PC-9 (cell line): ENCODE data around the gene SSNA1. TPM values are rescaled to one million over a fixed set of nuclear protein-coding genes. Genes with fewer than 3 reads are reported as not detected.

Experiments used
- BruUV-seq: library from RNA; stranded (reverse); fragments of 400-500 nt; replicated peaks from 2 replicates; lab custom pipeline; 2021; lab: Mats Ljungman, UMichigan
- CTCF ChIA-PET: fragments of 300-600 bp; sonication (Branson Sonifier 250); formaldehyde crosslinking; loops from one replicate; lab custom pipeline; 2022; ENCODE audit warnings: antibody characterized with exemption; lab: Charles Lee
- POLR2A ChIA-PET: fragments of 300-600 bp; sonication (Branson Sonifier 250); formaldehyde crosslinking; loops from one replicate; lab custom pipeline; 2022; ENCODE audit warnings: antibody characterized with exemption; ENCODE audit not compliant: unreplicated experiment; lab: Charles Lee
- DNase-seq, 2 experiments: peaks; one replicate each; pipeline versions ENCODE4 v3.0.0 to v3.0.0-alpha.2; 2015 to 2022; ENCODE audit warnings: mixed read lengths in 1 of 2
- H2AFZ ChIP-seq: fragments of 200-600 bp; sonication (generic); 2 replicates; pipeline ENCODE4 v1.8.1; 2017; ENCODE audit warnings: antibody characterized with exemption
- H3F3A ChIP-seq: fragments of 200-600 bp; sonication (generic); 2 replicates; pipeline ENCODE4 v1.8.1; 2017; ENCODE audit warnings: antibody characterized with exemption, mild to moderate bottlenecking, low read depth; ENCODE audit not compliant: insufficient read depth
- H3K27ac ChIP-seq: fragments of 200-600 bp; sonication (generic); 2 replicates; pipeline ENCODE4 v1.6.1; 2016; ENCODE audit warnings: mixed run types
- H3K27me3 ChIP-seq: fragments of 200-600 bp; sonication (generic); 2 replicates; pipeline ENCODE4 v1.6.1; 2016; ENCODE audit warnings: low read depth, mixed run types; ENCODE audit not compliant: insufficient read depth
- H3K36me3 ChIP-seq: fragments of 200-600 bp; sonication (generic); 2 replicates; pipeline ENCODE4 v1.6.1; 2016; ENCODE audit warnings: low read depth, mixed run types
- H3K4me1 ChIP-seq: fragments of 200-600 bp; sonication (generic); replicated peaks from 2 replicates; pipeline ENCODE4 v1.6.1; 2016; ENCODE audit warnings: mixed run types; ENCODE audit not compliant: insufficient read depth
- H3K4me2 ChIP-seq: fragments of 200-600 bp; sonication (generic); 2 replicates; pipeline ENCODE4 v1.6.1; 2017; ENCODE audit warnings: mixed run types
- H3K4me3 ChIP-seq: fragments of 200-600 bp; sonication (generic); 2 replicates; pipeline ENCODE4 v1.6.1; 2016; ENCODE audit warnings: mixed run types
- H3K79me2 ChIP-seq: fragments of 200-600 bp; sonication (generic); 2 replicates; pipeline ENCODE4 v1.6.1; 2017; ENCODE audit warnings: low read depth, mixed run types
- H3K9me2 ChIP-seq: fragments of 200-600 bp; sonication (generic); 2 replicates; pipeline ENCODE4 v1.8.1; 2017; ENCODE audit warnings: mild to moderate bottlenecking; ENCODE audit not compliant: insufficient read depth
- H3K9me3 ChIP-seq: fragments of 200-600 bp; sonication (generic); 2 replicates; pipeline ENCODE4 v1.8.1; 2016; ENCODE audit warnings: low read depth; ENCODE audit not compliant: insufficient read depth
- H4K20me1 ChIP-seq: fragments of 200-600 bp; sonication (generic); 2 replicates; pipeline ENCODE4 v1.8.1; 2017; ENCODE audit not compliant: insufficient read depth
- CTCF ChIP-seq: fragments of 200-600 bp; sonication (generic); conservative IDR thresholded peaks from 2 replicates; pipeline ENCODE4 v1.6.1; 2017; ENCODE audit warnings: mixed run types, antibody characterized with exemption, mild to moderate bottlenecking, moderate library complexity
- EZH2 ChIP-seq: fragments of 200-600 bp; sonication (generic); IDR thresholded peaks from 2 replicates; pipeline ENCODE4 v1.8.0; 2017; ENCODE audit warnings: antibody characterized with exemption, low read depth
- intact Hi-C: fragments of 100-400 bp; cut with micrococcal nuclease; formaldehyde crosslinking; loops from one replicate; pipeline ENCODE4 v1.10.0; 2022; ENCODE audit not compliant: unreplicated experiment
- total RNA-seq: library from RNA; stranded (reverse); gene quantifications from 2 replicates; pipeline ENCODE4 v1.2.3, GENCODE V29; 2021

The SSNA1 gene
- total RNA-seq, 1 experiment from 2014 or later = 98.7 TPM

DNA sequence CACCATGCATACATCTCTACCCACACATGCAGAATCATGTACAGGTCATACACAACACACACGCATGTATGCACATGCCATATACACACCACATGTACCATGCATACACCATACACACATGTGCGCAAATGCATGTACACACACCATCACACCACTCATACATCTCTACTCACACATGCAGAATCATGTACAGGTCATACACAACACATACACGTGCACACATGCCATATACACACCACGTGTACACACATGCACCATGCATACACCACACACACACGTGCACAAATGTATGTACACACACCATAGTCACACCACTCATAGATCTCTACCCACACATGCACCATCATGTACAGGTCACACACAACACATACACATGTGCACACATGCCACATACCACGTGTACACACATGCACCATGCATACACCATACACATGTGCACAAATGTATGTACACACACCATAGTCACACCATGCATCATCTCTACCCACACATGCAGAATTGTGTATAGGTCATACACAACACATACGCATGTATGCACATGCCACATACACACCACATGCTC, 35.6 kb upstream of the SSNA1 start:
- intact Hi-C loops = no loop called here
- Histone ChIP-seq H3K4me2 (no peak overlapping the region), H3K27me3 (no peaks in the 10 kb centered on the region), H4K20me1 (no peaks in the 10 kb centered on the region), H3K4me3 (no peak overlapping the region), H3K4me1 (peaks cover 11% of the 10 kb centered on the region), H3K9me2 (no peaks in the 10 kb centered on the region), H2AFZ (no peak overlapping the region), H3K36me3 (no peaks in the 10 kb centered on the region), H3K27ac (no peak overlapping the region), H3F3A (peaks cover 42% of the 10 kb centered on the region), H3K9me3 (no peaks in the 10 kb centered on the region), H3K79me2 (no peaks in the 10 kb centered on the region)
- ChIA-PET POLR2A (no interaction called here), CTCF (no interaction called here)
- no peak for DNase-seq
- no TSS peak for BruUV-seq
- TF ChIP-seq EZH2 (no peak), CTCF (no peak)

GRCh38 chr9:137156567-137157375, 31.7 kb upstream of the SSNA1 start:
- ChIA-PET CTCF (interaction anchor here (0.6 kb wide), 1 partner anchor 11 kb away, joined by 4 read pairs; no protein-coding TSS in a partner anchor), POLR2A (interaction anchor here (0.5 kb wide), 2 partner anchors 48 to 67 kb away, joined by 3 to 10 read pairs; no protein-coding TSS in a partner anchor)
- H2AFZ ChIP-seq = no peak overlapping the region
- no peak overlapping the region for H3K27ac ChIP-seq
- H3K9me3 ChIP-seq = no peaks in the 10 kb centered on the region
- intact Hi-C loops = no loop called here
- DNase-seq = no peak
- no peaks in the 10 kb centered on the region for H3K4me1 ChIP-seq
- no TSS peak for BruUV-seq
- no peak overlapping the region for H3K4me3 ChIP-seq
- no peak for TF ChIP-seq EZH2
- TF ChIP-seq CTCF = no peak
- H3F3A ChIP-seq = peaks cover 26% of the 10 kb centered on the region
- no peak overlapping the region for H3K4me2 ChIP-seq
- H3K36me3 ChIP-seq = no peaks in the 10 kb centered on the region
- H3K27me3 ChIP-seq = no peaks in the 10 kb centered on the region
- no peaks in the 10 kb centered on the region for H3K9me2 ChIP-seq
- no peaks in the 10 kb centered on the region for H3K79me2 ChIP-seq
- no peaks in the 10 kb centered on the region for H4K20me1 ChIP-seq

GRCh38 chr9:137157618-137158415, 30.7 kb upstream of the SSNA1 start:
- no peaks in the 10 kb centered on the region for H3K4me1 ChIP-seq
- no peaks in the 10 kb centered on the region for H3K9me2 ChIP-seq
- no peak overlapping the region for H3K4me3 ChIP-seq
- no peaks in the 10 kb centered on the region for H3K79me2 ChIP-seq
- no peak overlapping the region for H3K27ac ChIP-seq
- no peaks in the 10 kb centered on the region for H3K9me3 ChIP-seq
- H2AFZ ChIP-seq = no peak overlapping the region
- ChIA-PET POLR2A (interaction anchor here (0.5 kb wide), 2 partner anchors 47 to 66 kb away, joined by 3 to 10 read pairs; no protein-coding TSS in a partner anchor), CTCF (no interaction called here)
- H3K27me3 ChIP-seq = no peaks in the 10 kb centered on the region
- BruUV-seq = no TSS peak
- peaks cover 16% of the 10 kb centered on the region for H3F3A ChIP-seq
- no peaks in the 10 kb centered on the region for H4K20me1 ChIP-seq
- intact Hi-C loops = no loop called here
- no peaks in the 10 kb centered on the region for H3K36me3 ChIP-seq
- TF ChIP-seq EZH2 (no peak), CTCF (no peak)
- no peak for DNase-seq
- H3K4me2 ChIP-seq = no peak overlapping the region
